GM20000 (cell line): Measurements from ENCODE around the gene MORN3.

Experiments
- DNase-seq: peaks from one replicate; pipeline ENCODE4 v3.0.0; 2012; ENCODE audit warnings: low spot score
- TF ChIP-seq, protein P1 (sequence below): IDR thresholded peaks from 2 replicates; pipeline ENCODE4 v1.5.1; 2012; ENCODE audit warnings: mild to moderate bottlenecking, control low read depth; ENCODE audit errors: extremely low read depth, missing control alignments

Gene MORN3

GRCh38 chr12:121600702-121601336 is 68.6 kb downstream of the MORN3 start:
- TF ChIP-seq, protein P1, sequence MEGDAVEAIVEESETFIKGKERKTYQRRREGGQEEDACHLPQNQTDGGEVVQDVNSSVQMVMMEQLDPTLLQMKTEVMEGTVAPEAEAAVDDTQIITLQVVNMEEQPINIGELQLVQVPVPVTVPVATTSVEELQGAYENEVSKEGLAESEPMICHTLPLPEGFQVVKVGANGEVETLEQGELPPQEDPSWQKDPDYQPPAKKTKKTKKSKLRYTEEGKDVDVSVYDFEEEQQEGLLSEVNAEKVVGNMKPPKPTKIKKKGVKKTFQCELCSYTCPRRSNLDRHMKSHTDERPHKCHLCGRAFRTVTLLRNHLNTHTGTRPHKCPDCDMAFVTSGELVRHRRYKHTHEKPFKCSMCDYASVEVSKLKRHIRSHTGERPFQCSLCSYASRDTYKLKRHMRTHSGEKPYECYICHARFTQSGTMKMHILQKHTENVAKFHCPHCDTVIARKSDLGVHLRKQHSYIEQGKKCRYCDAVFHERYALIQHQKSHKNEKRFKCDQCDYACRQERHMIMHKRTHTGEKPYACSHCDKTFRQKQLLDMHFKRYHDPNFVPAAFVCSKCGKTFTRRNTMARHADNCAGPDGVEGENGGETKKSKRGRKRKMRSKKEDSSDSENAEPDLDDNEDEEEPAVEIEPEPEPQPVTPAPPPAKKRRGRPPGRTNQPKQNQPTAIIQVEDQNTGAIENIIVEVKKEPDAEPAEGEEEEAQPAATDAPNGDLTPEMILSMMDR, result no peak
- no peak for DNase-seq
